ENCODE results near the gene CELSR1.

CELSR1 gene

DNA sequence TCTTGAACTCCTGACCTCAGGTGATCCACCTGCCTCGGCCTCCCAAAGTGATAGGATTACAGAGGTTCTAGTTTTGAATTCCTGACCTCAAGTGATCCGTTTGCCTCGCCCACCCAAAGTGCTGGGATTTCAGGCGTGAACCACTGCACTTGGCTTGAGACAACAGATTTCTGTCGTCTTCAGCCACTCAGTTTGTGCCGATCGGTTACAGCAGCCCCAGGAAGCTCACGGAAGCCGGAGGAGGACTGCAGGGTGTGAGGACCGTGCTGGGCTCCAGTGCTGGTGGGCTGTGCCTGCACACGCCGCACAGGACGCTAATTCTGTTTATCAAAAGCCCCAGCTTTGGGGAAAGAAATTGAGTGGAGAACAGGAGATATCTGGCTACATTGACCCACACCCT, 82.0 kb downstream of the CELSR1 start:
- FAIRE-seq: no peak

DNA sequence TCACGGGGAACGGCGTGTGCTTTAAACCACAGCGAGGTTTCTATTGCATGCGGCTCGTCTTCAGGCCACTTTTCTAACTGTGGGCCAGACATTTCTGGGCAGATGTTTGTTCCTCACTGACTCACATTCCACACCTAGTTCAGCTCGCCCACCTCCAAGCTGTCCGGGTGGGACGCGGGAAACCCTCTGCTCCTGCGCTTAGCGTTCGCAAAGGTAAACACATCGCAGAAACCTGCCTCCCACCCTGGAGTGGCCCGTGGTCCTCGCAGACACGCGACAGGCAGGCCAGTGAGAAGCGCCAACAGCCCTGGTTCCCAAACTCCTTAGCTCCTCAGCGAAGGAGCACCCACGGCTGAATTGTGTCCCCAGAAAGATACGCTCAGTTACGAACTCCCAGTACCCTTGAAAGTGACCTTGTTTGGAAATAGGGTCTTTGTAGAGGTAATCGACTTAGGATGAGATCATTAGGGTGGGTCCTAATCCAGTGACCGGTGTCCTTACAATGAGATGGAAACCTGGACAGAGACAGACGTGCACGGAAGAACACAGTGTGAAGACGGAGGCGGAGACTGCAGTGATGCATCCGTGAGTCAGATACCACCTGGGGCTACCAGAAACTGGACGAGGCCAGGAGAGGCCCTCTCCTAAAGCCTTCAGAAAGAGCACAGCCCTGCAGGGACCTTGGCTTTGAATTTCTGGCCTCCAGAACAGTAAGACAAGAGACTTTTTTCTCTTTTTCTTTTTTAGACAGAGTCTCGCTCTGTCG, 82.7 kb downstream of the CELSR1 start:
- no peak for FAIRE-seq

DNA sequence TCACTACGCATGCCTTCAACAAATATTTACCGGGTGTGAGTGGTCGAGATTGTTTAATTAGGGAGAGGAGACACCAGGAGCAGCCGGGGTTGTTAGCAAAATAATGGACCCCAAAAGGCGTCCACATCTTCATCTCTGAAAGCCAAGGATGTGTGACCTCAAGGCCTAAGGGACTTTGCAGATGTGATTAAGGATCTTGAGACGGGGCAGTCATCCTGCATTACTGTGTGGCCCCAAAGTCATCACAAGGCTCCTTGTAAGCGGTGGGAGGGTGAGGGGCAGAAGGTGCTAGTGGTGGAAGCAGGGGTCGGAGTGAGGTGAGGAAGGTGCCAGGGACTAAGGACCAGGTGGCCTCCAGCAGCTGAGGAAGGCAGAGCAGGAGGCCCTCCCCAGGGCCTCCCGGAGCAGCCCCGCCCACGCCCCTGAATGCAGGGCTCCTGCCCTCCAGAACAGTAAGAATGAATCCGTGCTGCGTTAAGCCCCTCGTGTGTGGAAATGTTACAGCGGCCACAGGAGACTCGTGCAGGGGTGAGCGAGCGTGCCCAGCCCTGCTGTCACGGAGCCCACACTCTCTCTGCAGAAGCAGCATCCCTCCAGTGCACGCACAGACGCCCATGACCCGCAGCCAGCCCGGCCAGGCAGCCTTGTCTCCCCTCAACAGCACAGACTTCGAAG, 83.5 kb downstream of the CELSR1 start:
- no peak for FAIRE-seq

DNA sequence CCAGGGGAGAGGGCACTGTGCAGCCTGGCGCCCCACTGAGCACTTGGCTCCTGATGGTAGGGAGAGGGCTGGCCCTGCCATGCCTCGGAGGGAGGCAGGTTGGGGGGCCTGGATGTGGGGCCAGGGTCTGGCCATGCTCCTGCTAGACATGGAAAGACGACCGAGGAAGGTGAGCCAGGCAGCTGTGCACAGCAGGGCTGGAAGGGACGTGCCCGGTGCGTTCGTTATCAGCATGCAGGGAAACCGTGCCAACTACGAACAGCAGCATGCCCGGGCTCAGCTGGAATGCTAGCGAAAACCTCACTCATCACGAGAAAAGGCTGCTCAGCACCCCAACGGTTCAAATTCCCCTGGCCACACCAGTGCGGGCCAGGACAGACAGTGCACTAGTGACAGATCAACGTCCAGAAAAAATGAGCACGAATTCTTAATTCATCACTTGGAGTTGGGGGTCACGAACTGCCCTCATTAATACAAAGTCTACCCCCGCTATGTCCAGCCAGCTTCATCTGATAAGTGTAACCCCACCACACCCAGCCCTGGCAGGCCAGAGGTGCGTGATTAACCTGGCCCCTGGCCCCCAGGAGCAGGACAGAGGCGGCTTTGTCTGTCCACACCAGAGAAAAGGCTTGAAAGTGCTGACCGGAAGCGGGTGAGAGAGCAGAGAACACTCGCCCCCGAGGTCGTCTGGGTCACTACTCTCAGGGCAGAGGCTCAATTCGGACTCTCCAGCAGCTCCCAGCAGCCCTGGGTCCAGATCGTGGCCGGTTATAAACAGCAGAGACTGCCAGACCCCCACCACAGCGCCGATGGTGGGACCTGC, 84.2 kb downstream of the CELSR1 start:
- FAIRE-seq: no peak

DNA sequence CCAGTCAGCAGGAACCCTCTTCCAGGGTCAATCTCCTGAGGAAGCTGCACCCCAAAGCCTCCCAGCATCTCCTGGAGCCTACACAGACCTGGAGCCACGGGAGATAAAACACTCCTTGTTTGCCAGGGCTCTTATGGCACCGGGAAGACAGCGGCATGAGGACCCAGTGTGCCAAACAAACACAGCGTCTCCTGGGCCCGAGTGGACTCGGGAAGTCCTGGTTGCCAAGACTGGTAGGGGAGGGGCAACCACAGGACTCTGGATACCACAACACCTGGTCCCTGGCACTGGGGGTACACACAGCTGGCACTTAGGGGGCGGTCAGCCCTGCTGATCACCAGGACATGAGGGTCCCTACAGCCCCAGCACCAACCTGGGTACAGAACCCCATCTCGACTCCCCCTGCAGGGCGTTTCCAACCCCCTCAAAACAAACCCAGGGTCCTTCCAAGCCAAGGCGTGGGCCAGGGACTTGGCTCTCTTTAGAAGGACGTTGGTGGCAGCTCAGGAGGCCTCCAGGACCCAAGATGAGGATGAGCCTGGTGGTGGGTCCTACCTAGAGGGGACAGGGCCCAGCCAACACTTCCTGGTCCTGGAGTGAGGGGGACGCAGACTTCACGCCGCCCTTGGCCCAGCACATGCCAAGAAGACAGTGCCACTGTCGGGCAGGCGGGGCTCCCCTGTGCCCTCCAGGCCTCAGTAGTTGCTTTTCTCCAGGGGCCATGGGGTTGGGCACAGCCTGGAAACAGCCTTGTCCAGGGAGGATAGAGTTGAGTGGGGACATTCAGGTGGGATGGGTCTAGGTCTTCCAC, 85.0 kb downstream of the CELSR1 start:
- FAIRE-seq: no peak

DNA sequence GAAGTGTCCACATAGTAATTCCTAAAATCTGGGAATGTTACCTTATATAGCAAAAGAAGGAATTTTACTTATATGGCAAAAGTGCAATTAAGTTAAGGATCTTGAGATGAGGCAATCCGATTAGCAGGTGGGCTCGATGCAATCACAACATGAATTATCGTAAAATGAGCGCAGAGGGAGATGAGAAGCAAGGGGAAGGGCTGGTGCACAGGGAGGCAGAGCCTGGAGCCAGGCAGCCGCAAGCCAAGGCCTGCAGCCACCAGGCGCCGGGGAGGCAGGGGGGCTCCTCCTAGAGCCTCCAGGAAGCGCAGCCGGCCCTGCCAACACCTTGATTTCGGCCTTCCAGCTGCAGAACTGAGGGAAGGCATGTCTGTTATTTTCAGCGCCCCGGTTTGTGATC, 85.7 kb downstream of the CELSR1 start:
- FAIRE-seq: no peak

DNA sequence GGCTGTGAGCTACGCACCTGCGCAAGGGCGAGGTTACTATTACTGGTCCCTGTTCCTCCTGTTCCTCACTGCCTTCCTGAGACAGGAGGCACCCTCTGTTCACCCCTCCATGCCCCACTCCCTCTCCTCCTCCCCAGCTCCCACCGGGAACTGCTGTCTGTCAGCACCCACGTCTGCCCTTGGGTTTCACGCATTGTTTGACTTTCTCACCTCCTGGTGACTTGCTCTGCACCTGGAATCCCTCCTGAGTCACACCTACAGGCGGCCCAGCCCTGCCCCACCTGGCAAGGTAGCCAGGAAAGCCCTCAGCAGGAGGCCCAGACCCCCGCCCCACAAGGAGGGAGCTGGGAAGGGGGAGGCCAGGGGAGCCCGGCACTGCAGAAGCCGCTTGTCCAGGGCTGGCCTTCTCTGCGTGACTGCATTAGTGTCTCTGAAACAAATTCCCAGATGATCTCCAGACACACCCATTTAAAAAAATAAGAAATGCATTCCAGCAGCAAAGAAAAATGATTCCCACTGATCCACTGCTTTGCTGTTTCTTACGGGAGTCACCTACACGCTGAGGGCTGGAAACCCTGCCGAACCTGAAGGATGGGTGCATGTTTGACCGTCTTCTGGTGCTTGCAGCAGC, 86.4 kb downstream of the CELSR1 start:
- FAIRE-seq: no peak

DNA sequence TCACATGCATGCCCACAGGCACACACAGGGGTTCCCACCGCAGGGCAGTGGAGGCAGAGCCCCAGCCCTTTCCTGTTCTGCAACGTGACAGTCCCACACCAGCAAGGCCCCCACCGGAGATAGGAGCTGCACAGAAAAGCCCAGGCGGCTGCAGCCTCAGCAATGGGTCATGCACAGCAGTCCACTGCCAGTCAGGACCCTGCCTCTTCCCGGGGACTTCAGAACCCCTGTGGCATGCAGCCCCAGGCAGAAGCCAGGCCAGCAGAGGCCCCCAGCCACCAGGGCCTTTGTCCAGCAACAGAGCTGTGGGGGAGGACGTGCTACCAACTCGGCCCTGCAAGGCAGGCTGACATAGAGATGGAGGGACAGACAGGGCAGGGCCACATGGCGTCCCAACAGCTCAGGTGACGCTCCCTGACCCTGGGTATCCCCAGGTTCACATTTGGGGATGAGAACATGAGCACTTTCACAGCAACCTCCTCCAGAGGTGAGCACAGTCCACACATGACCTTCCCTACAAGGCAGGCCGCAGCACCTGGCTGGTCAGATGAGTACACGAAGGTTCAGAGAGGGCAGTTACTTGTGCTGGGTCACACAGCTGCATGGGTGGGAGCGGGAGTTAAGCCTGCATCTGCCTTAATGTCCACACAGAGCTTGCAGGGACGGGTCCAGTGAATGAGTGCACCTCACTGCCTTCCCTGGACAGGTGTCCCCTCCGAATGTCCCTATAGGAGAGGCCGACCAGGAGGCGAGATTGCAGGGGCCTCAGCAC, 87.3 kb downstream of the CELSR1 start:
- no peak for FAIRE-seq

DNA sequence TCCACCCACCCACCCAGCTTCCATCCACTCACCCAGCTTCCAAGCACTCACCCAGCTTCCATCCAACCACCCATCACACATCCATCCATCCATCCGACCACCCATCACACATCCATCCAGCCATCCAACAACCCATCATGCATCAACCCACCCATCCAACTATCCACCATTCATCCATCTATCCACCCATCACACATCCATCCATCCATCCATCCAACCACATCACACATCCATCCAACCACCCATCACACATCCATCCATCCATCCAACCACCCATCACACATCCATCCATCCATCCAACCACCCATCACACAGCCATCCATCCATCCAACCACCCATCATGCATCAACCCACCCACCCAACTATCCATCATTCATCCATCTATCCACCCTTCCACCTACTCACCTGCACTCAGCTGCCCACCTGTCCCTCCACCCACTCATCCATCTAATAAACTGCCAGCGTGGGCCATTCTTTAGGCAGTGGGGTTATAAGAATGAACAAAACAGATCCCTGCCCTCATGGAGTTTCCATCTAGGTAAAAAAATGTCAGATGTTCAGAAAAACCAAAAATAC, 88.2 kb downstream of the CELSR1 start:
- FAIRE-seq: no peak

DNA sequence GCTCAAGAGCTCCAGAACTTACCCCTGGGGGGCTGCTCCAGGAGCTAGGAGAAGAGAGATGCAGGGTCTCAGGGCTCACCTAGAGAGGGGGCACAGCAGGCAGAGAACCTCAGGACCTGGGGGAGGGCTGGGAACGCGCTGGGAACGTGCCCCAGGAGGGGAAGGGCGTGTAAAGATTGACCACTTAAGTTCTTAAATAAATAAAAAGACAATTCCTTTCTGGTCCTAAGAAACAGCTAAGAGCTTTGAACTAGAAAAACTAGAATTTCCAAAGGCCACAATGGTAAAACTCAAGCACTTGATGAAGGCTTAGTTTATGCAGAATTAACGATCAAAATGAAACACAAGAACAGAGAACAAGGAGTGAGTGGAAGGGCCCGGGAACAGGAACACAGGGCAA, 89.1 kb downstream of the CELSR1 start:
- FAIRE-seq: no peak

DNA sequence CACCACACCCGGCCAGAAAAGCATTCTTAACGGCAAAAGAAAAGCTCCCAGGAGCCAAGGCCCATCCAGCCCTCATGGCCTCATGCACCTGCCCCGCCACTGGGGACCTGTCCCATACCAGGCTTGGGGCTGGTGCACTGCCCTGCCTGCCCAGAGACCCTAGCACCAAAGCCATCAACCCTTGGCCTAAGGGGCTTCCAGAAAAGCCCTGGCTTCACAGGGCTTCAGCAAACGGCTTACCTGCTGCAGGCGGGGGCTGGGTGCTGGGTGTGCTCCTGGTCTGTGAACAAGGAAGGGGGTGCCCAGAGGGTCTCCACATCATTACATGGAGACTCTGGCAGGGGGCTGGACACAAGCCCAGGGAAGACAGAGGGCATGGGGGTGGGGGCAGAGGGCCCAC, 89.5 kb downstream of the CELSR1 start:
- no peak for FAIRE-seq

DNA sequence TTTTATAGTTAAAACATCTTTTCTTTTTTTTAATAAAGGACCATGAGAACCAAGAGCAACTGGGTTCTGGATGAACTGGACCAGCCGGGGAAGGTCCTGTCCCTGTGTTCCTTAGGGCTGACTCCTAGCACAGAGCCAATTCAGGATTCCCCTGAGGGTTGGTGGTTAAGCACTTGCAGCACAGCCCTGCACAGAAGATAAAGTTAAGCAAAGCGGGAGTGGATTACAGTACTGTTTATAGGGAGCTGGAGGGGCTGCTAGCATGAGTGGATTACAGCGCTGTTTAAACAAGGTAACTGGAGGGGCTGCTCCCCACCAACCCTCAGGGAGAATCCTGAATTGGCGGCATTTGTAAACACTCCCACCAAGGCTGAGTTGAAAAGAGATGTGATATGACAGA, 90.6 kb downstream of the CELSR1 start:
- no peak for FAIRE-seq

DNA sequence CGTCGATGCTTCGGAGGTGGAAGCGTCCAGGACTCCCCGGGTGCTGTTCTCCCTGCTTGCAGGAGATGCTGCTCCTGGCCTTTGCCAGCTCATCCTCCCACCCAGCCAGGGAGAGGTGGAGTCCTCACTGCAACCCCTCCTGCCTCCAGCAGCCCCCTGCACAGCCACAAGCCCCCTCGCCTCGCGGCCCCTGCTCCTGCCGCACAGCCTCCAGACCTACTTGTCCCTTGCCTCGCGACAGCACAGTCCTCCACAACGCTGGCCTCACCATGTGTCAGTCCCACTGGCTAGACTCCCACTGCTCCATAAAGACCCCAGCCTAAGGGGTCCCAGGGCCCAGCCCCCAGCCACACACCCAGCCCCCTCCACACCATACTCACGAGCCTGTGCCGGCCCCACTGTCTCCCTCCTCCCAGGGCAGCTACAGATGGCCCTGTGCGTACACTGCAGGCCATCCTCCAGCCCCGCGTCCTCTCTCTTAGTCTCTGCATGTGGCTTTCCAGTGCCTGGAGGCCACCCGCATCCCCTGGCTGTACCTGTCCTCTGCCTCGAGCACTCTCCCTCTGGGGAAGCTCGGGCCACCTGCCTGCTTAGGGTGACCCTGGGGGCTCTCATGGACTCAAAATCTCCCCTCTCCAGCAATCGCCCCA, 91.5 kb downstream of the CELSR1 start:
- FAIRE-seq: no peak

DNA sequence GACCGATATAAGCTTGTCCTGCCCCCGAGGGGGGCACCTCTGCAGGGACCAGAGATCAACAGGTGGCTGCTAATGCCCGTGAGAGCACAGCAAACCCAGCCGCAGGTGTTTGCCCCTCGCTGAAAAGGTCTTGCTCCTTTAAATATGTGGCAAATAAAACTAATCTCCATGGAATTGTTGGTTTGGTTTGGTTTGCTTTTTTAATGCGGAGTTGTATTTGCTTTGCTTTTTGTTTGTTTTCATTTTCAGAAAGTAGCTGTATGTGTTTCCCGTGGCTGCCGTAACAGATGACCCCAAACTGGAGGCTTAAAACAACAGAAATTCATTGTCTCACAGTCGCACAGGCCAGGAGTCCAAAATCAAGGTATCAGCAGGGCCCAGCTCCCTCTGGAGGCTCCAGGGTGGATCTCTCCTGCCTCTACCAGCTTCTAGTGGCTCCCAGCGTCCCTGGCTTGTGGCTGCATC, 93.0 kb downstream of the CELSR1 start:
- no peak for FAIRE-seq

DNA sequence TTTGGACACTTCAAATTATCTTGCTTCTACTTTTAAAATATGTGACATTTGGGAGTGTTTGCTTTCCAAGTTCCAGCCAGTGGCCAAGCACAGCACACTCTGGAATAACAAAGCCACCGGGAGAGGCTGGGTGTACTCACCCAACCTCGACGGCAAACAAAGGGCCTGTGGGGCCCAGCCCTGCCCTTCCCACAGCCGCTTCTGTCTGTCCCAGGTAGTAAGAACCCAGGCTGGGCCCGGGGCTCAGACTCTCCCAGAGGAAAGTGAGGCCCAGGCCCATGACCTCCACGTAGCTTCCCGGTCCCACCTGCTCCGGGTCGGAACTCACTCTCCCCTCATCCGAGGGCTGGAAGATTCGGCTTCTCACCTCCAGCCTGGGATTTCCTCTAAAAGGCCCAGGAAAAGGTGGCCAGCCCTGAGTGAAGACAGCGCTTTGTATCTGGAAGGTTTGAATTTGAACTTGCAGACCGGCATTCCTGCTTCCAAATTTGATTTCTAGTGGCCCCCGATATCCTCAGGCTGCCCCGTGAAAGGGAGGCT, 93.5 kb downstream of the CELSR1 start:
- no peak for FAIRE-seq

DNA sequence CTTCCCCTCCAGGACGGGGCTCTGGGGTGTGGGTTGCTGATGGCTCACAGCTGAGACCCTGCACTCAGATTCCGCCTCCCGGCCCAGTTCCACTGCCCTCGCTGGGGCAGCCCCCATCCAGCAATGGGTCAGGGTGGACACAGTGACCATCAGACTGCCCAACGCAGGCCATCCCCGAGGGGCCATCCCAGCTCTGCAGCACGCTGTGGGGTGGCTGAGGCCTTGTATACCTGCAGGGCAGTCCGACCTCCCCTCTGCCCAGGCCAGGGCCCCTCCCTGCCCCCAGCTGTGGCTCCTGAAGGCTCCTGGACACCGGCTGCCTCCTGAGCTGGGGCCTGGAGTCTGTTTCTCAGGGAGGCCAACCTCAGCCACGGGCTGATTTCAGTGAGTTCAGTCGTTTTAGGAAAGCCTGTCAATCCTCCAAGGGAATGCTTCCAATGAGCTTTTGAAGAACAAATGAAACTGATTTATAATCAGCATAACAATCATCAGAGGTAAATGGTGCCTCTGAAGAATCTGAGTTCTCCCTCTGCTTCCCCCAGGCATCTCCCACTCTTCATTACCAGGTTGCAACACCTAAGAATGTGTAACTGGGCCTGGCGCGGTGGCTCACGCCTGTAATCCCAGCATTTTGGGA, 95.1 kb downstream of the CELSR1 start:
- no peak for FAIRE-seq

DNA sequence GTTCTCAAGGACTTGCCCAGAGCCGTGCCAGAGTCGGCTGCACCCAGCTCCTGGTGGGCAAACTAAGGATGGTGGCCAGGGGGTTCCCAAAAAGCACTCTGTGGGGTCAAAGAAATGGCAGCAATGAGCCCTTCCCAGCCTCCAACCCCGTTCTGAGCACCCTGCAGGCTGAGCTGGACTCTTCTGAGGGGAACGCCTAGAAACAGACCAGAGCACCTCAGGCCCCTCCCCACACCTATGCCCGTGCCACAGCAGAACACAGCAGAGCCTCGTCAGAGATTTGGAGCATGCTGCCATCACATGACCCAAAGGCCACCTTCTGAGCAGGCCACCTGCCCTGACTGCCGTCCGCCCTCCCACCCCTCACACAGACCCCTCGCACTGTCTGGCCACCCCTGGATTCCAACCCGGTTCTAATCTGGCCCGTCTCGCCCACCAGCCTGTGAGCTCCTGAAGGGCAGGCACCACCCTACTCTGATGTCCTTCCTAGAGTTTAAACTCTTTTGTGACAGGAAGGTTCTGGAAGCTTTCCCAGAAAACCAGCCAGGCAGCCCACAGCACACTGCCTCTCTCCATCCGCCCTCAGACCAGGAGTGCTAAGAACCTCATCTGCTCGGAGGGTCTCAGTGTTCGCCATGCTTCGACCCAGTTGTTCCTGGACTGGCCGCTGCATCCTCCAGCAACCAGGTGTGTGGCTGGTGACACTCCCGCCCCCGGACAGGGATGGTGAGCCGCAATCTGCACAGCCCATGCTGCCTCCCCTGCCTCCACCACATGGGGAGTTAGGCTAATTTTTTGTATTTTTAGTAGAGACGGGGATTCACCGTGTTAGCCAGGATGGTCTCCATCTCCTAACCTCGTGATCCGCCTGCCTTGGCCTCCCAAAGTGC, 97.6 kb downstream of the CELSR1 start:
- FAIRE-seq: no peak

DNA sequence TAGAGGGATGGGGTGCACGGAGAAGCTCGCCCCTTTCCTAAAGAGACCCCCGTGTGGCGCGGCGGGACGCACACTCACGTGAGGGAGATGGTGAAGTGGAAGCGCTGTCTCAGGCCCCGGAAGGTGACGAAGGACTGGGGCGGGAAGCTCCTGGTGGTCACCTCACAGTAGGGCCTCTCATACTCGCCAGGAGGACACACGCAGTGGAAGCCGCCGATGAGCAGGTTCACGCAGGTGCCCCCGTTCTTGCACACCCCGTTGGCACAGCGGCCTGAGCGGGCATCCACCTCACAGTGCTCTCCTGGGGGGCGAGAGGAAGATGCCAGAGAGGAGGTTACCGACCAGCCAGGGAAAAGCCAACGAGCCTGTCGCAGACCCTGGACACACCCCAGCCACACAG, 98.3 kb downstream of the CELSR1 start:
- no peak for FAIRE-seq
